ENCODE measurements around the gene CYP2W1.
A peak's percentile ranks its signal among the peaks of the same experiment; 100 is the strongest.

GRCh38 chr7:1028044-1028770 is 45.2 kb downstream of the CYP2W1 start:
- TF ChIP-seq EZH2 (IDR thresholded peaks at IDR 0.05) (no peak), CEBPB (IDR thresholded peaks at IDR 0.05; ENCODE audit: low read depth) (no peak), MAX (IDR thresholded peaks at IDR 0.05) (0 out of 2 replicates have a peak, but pooled peaks have one; percentile 43), CTCF (IDR thresholded peaks at IDR 0.05 in 2 of 3, conservative IDR thresholded peaks at IDR 0.05 in 1 of 3; ENCODE audit: borderline replicate concordance in 1 of 3, insufficient read depth in 1 of 3, low read depth in 2 of 3, low read length in 2 of 3) (no peak), ELF1 (IDR thresholded peaks at IDR 0.05; ENCODE audit: borderline replicate concordance, low read depth) (no peak), POLR2A (IDR thresholded peaks at IDR 0.05; ENCODE audit: borderline replicate concordance, extremely low read depth, insufficient read depth, insufficient read length) (peak; percentile 27), YY1 (IDR thresholded peaks at IDR 0.05; ENCODE audit: extremely low read depth, insufficient replicate concordance, low read depth, low read length) (no peak), ZBTB33 (IDR thresholded peaks at IDR 0.05; ENCODE audit: extremely low read depth, insufficient replicate concordance, low read length) (no peak), FOSL1 (IDR thresholded peaks at IDR 0.05; ENCODE audit: low read depth) (no peak), CBX3 (IDR thresholded peaks at IDR 0.05; ENCODE audit: low read depth) (no peak), POLR2AphosphoS5 (IDR thresholded peaks at IDR 0.05; ENCODE audit: low read depth, low read length) (peak; percentile 79), EGR1 (IDR thresholded peaks at IDR 0.05; ENCODE audit: low read depth) (peak; percentile 96), ZFX (IDR thresholded peaks at IDR 0.05) (peak; percentile 64; the same call in 1 of the 2 replicates)
